HG03025 (cell line): ENCODE measurements around the gene SPON1.

Experiments
- ATAC-seq: cut with Tn5 transposase; IDR thresholded peaks from one replicate; pipeline ENCODE4 v1.9.1; 2021; ENCODE audit warnings: mild to moderate bottlenecking, moderate library complexity; ENCODE audit not compliant: unreplicated experiment, low FRiP score

The SPON1 gene

GRCh38 chr11:13942971-13943381, 19.5 kb upstream of the SPON1 start:
- ATAC-seq: no peak

GRCh38 chr11:13944016-13944415, 18.5 kb upstream of the SPON1 start:
- ATAC-seq: no peak

- ATAC-seq: no peak
Measured at GRCh38 chr11:13944911-13945425, 17.6 kb upstream of the SPON1 start.

- ATAC-seq: no peak
Measured at GRCh38 chr11:13947379-13947778, 15.1 kb upstream of the SPON1 start.

- no peak for ATAC-seq
Measured at GRCh38 chr11:13949876-13950275, 12.6 kb upstream of the SPON1 start.

GRCh38 chr11:13952221-13952620, 10.3 kb upstream of the SPON1 start:
- ATAC-seq: no peak

- no peak for ATAC-seq
Measured at GRCh38 chr11:13952668-13953067, 9.9 kb upstream of the SPON1 start.

GRCh38 chr11:13954591-13954990, 7.9 kb upstream of the SPON1 start:
- no peak for ATAC-seq

GRCh38 chr11:13955971-13956421, 6.5 kb upstream of the SPON1 start:
- no peak for ATAC-seq

- no peak for ATAC-seq
Measured at GRCh38 chr11:13956988-13957387, 5.5 kb upstream of the SPON1 start.

- no peak for ATAC-seq
Measured at GRCh38 chr11:13958641-13959400, 3.7 kb upstream of the SPON1 start.

- no peak for ATAC-seq
Measured at GRCh38 chr11:13962198-13962561, 343 bp upstream of the SPON1 start.

- no peak for ATAC-seq
Measured at GRCh38 chr11:13963169-13963948, 836 bp downstream of the SPON1 start.

GRCh38 chr11:13963949-13964770, 1.6 kb downstream of the SPON1 start:
- no peak for ATAC-seq

GRCh38 chr11:13964771-13965074, 2.2 kb downstream of the SPON1 start:
- ATAC-seq: no peak

- no peak for ATAC-seq
Measured at GRCh38 chr11:13965337-13965736, 2.8 kb downstream of the SPON1 start.

- ATAC-seq: no peak
Measured at GRCh38 chr11:13966013-13966412, 3.5 kb downstream of the SPON1 start.

- ATAC-seq: no peak
Measured at GRCh38 chr11:13966486-13966885, 4.0 kb downstream of the SPON1 start.

GRCh38 chr11:13970986-13971385, 8.5 kb downstream of the SPON1 start:
- no peak for ATAC-seq

GRCh38 chr11:13972043-13972910, 9.8 kb downstream of the SPON1 start:
- no peak for ATAC-seq
